GM12875 (cell line): ENCODE measurements around the gene GNRH2.

Experiments used
- H3K4me3 ChIP-seq: one replicate; pipeline ENCODE4 v1.5.1; 2011; ENCODE audit warnings: low read depth, low read length, control low read depth
- CTCF ChIP-seq: IDR thresholded peaks from 2 replicates; pipeline ENCODE4 v1.5.1; 2011; ENCODE audit warnings: low read depth, mild to moderate bottlenecking, control low read depth, inconsistent platforms, low read length, moderate library complexity, borderline replicate concordance; ENCODE audit not compliant: insufficient read depth

The GNRH2 gene, protein sequence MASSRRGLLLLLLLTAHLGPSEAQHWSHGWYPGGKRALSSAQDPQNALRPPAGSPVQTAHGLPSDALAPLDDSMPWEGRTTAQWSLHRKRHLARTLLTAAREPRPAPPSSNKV

DNA sequence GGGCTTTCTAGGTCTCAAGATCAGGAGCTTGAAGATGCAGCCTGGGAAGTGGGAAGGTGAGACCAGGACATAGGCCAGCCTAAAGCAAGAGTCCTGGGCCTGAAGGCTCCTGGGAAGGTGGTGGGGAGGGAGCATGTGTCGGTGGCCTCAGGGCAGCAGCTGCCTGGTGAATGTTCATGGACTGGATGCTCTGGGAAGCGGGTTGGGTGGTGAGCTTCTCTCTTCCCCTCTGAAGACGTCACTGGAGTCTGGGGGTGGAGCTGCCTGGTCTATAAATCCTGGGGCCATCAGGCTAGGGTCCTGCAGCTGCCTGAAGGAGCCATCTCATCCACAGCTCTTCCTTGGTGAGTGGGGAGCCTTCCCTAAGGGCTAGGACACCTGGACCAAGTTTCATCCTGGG lies at the start of gene GNRH2:
Gene GNRH2 (plus strand): TSS at position 301 of the 400 bp plus-strand sequence. CDS start 793 bp downstream, outside the sequence.
- no peak within 1 kb of the TSS for H3K4me3 ChIP-seq
- TF ChIP-seq CTCF = no peak

- no peak for TF ChIP-seq CTCF
- no peak overlapping the region for H3K4me3 ChIP-seq
Measured at GRCh38 chr20:2995796-2996195, 47.6 kb upstream of the GNRH2 start.

- TF ChIP-seq CTCF = no peak
- no peak overlapping the region for H3K4me3 ChIP-seq
Measured at GRCh38 chr20:2998728-2999127, 44.7 kb upstream of the GNRH2 start.

- no peak overlapping the region for H3K4me3 ChIP-seq
- TF ChIP-seq CTCF = no peak
Measured at GRCh38 chr20:3000852-3001523, 42.4 kb upstream of the GNRH2 start.

DNA sequence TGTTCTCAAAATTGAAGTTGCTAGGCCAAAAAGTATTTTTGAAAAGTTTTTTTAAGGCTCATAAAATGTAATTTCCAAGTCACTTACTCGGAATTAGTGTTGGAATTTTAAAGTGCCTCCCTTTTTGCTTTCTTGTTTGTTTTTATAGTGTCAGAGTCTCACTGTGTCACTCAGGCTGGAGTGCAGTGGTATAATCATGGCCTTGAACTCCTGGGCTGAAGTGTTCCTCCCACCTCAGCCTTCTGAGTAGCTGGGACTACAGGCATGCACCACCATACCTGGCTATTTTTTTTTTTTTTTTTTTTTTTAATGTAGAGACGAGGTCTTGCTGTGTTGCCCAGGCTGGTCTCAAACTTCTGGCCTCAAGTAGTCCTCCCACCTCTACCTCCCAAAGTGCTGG lies 40.0 kb upstream of the GNRH2 start:
- no peak for TF ChIP-seq CTCF
- H3K4me3 ChIP-seq = no peak overlapping the region

GRCh38 chr20:3010985-3011723 lies 32.3 kb upstream of the GNRH2 start:
- H3K4me3 ChIP-seq = no peak overlapping the region
- TF ChIP-seq CTCF = no peak
